GM12891 (cell line): ENCODE measurements around the gene KLK8.
"Not testable (repeated sequence)": the region's sequence is repeated elsewhere in the genome, so short reads cannot be mapped to it uniquely, and the experiment has no call there.

Experiments
- DNase-seq: peaks from one replicate; pipeline ENCODE4 v3.0.0; 2011; ENCODE audit warnings: low spot score; ENCODE audit not compliant: insufficient read length
- FAIRE-seq: peaks from 2 replicates; lab custom pipeline; 2011; peaks lifted over from hg19 to GRCh38; lab: Jason Lieb, UNC
- PAX5 ChIP-seq: IDR thresholded peaks from 2 replicates; pipeline ENCODE4 v1.6.1; 2011; ENCODE audit warnings: low read length, moderate library complexity, mild to moderate bottlenecking; ENCODE audit not compliant: insufficient read depth, severe bottlenecking
- POLR2A ChIP-seq: IDR thresholded peaks from 2 replicates; pipeline ENCODE4 v1.6.1; 2011; ENCODE audit warnings: low read depth, low read length, control low read depth
- POLR2AphosphoS5 ChIP-seq: IDR thresholded peaks from 2 replicates; pipeline ENCODE4 v1.6.1; 2011; ENCODE audit warnings: low read depth, low read length, control low read depth
- POU2F2 ChIP-seq: IDR thresholded peaks from 2 replicates; pipeline ENCODE4 v1.6.1; 2011; ENCODE audit warnings: low read depth, mild to moderate bottlenecking, control low read depth, low read length, moderate library complexity
- SPI1 ChIP-seq: IDR thresholded peaks from 2 replicates; pipeline ENCODE4 v1.6.1; 2011; ENCODE audit warnings: low read depth, low read length, control low read depth
- TAF1 ChIP-seq: IDR thresholded peaks from 2 replicates; pipeline ENCODE4 v1.6.1; 2011; ENCODE audit warnings: low read depth, low read length, control low read depth

The KLK8 gene

GRCh38 chr19:50994129-50994528 lies 7.3 kb downstream of the KLK8 start:
- FAIRE-seq (no peak), DNase-seq (no peak)

DNA sequence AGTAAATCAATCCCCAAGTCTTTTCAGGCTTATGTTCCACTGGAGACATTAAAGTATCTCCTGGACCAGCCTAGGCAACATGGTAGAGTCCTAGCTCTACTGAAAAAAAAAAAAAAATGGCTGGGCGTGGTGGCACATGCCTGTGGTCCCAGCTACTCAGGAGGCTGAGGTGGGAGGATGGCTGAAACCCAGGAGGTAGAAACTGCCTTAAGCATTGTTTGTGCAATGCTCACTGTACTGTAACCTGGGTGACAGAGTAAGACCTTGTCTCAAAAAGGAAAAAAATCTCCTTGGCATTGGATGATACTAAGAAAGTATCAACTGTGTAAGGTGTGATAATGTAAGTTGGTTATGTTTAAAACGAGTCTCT lies 8.8 kb downstream of the KLK8 start:
- FAIRE-seq (no peak), DNase-seq (no peak)
- no peak for TF ChIP-seq POLR2A
- no peak for TF ChIP-seq TAF1

More at GRCh38 chr19:50994129-50994528, 7.3 kb downstream of the KLK8 start:
- TF ChIP-seq POU2F2 (no peak), POLR2AphosphoS5 (no peak), PAX5 (no peak), SPI1 (no peak), TAF1 (no peak), POLR2A (no peak)

GRCh38 chr19:50984416-50984815 lies 17.0 kb downstream of the KLK8 start:
- FAIRE-seq, DNase-seq: not testable (repeated sequence)

- FAIRE-seq: no peak
These were observed 17.6 kb downstream of the KLK8 start, which contains the start of gene KLK7 for GRCh38 chr19:50983625-50984292. Gene KLK7, minus strand, starts transcription at chr19:50983917. Its CDS starts 1,518 bp downstream, at chr19:50982399.

GRCh38 chr19:50982186-50982585 lies 19.2 kb downstream of the KLK8 start:
- FAIRE-seq (no peak), DNase-seq (no peak)
- TF ChIP-seq POLR2AphosphoS5: no peak
- no peak for TF ChIP-seq TAF1
- no peak for TF ChIP-seq POU2F2
- TF ChIP-seq POLR2A: no peak
- TF ChIP-seq PAX5: no peak
- no peak for TF ChIP-seq SPI1

More at GRCh38 chr19:50983625-50984292, 17.6 kb downstream of the KLK8 start, which contains the start of gene KLK7:
- TF ChIP-seq POLR2AphosphoS5: no peak
- TF ChIP-seq POLR2A: no peak
- no peak for DNase-seq

DNA sequence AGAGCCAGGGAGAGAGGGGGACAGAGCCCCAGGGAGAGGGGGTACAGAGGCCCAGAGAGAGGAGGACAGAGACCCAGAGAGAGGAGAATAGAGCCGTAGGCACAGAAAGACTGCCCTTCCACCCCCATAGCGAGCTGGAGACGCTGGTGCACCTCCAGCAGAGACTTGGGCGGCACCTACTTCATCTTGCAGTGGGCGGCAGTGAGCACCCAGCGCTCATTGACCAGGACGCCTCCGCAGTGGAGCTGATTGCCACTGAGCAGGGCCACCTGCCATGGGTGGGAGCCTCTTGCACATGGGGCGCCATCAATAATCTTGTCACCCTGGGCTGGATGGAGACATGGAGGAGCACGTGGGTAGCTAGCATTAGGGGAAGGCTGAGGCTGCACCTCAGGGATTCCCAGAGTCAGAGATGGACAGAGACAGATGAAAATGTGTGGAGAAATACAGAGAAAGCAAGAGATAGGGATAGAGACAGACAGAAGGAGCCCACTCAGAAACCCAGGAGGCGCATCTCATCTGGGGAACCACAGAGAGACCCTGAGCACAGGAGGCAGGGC lies 19.7 kb downstream of the KLK8 start:
- DNase-seq (no peak), FAIRE-seq (no peak)
- TF ChIP-seq PAX5: no peak
- TF ChIP-seq SPI1: no peak
- TF ChIP-seq TAF1: no peak
- no peak for TF ChIP-seq POU2F2
- TF ChIP-seq POLR2A: no peak
- TF ChIP-seq POLR2AphosphoS5: no peak

DNA sequence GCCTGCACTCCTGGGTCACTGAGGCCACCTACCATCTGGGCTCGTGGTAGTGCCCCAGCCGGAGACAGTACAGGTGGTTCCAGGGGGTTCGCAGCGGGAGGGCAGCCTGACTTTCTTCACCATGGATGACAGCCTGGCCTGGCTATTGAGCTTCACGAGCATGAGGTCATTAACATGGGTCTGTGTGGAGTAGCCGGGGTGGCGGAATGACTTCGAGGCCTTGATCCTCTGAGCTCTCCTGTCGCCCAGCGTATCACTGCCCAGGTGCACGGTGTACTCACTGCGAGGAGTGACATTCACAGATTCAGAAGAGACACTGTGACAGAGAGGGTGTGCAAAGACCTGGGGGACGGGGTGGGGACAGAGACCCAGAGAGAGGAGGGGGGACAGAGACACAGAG lies 21.2 kb downstream of the KLK8 start:
- TF ChIP-seq POU2F2: no peak
- TF ChIP-seq POLR2A: no peak
- TF ChIP-seq POLR2AphosphoS5: no peak
- no peak for TF ChIP-seq TAF1
- TF ChIP-seq PAX5: no peak
- no peak for TF ChIP-seq SPI1
- no peak for FAIRE-seq
- no peak for DNase-seq

- TF ChIP-seq PAX5 (no peak), POU2F2 (no peak), POLR2A (no peak), TAF1 (no peak), POLR2AphosphoS5 (no peak), SPI1 (no peak)
- DNase-seq: no peak
- no peak for FAIRE-seq
These were observed 21.6 kb downstream of the KLK8 start for GRCh38 chr19:50979758-50980157.

DNA sequence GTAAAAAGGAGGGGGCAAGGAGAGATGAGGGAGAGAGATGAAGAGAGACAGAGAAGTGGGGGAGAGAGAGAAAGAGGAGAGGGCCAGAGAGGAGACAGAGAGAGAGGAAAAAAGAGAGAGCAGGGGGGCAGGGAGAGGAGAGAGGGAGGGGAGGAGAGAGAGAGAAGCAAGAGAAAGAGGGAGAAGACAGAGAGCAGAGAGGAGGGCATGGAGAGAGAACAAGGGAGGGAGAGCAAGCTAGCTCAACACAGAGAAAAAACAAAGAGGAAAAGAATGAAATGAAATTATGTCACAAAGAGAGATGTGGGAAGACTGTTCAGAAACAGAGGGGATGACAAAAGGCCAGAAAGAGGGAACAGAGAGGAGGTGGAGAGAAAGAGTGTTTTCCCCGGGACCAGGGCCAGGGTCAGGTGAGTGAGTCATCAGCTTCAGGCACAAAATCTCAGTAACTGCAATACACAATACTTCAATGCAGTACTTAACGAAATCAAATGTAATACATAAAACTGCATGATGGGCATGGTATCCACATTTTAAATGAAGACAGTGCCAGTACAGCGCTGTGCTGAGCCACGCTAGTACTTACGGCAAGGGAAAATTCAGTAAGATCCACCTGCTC lies 22.5 kb downstream of the KLK8 start:
- no peak for TF ChIP-seq POLR2A
- DNase-seq (no peak), FAIRE-seq (no peak)

- no peak for FAIRE-seq
- DNase-seq: no peak
- TF ChIP-seq POU2F2 (no peak), PAX5 (no peak), TAF1 (no peak), SPI1 (no peak)
These were observed 23.8 kb downstream of the KLK8 start for GRCh38 chr19:50977626-50978025.
